Sigmoid colon (tissue), 7 donors: Measurements from ENCODE around the gene ZNF446. TPM values are rescaled to one million over a fixed set of nuclear protein-coding genes. Genes with fewer than 3 reads are reported as not detected.

Source experiments
- DNase-seq: peaks from one replicate; pipeline ENCODE4 v3.0.0-alpha.2; 2019
- H3K27ac ChIP-seq, 4 donors: fragments of 200-600 bp; sonication (generic); one replicate each; pipeline ENCODE4 v1.5.1; 2016 to 2019; ENCODE audit warnings: mild to moderate bottlenecking in 1 of 4
- H3K27me3 ChIP-seq, 3 donors: fragments of 200-600 bp; sonication (generic); one replicate each; pipeline ENCODE4 v1.5.1; 2019; ENCODE audit warnings: mild to moderate bottlenecking in 1 of 3
- H3K36me3 ChIP-seq, 4 donors: fragments of 200-600 bp; sonication (generic); one replicate each; pipeline ENCODE4 v1.5.1; 2016 to 2019
- H3K4me1 ChIP-seq, 4 donors: fragments of 200-600 bp; sonication (generic); one replicate each; pipeline ENCODE4 v1.5.1; 2017 to 2019
- H3K4me3 ChIP-seq, 4 donors: fragments of 200-600 bp; sonication (generic); one replicate each; pipeline ENCODE4 v1.5.1; 2017 to 2019; ENCODE audit warnings: mild to moderate bottlenecking in 2 of 4, moderate library complexity in 1 of 4
- H3K9me3 ChIP-seq, 4 donors: fragments of 200-600 bp in 3 of 4; sonication (generic) in 3 of 4; one replicate each; pipeline versions ENCODE4 v1.5.1 to v1.6.1; 2013 to 2019
- CTCF ChIP-seq, 4 experiments: fragments of 450-650 bp in 3 of 4; fragments of 200-600 bp in 1 of 4; IDR thresholded peaks; one replicate each; pipeline ENCODE4 v1.5.1; 2016 to 2019; ENCODE audit warnings: antibody characterized with exemption in 4 of 4, mild to moderate bottlenecking in 3 of 4, moderate library complexity in 2 of 4
- EP300 ChIP-seq, 4 donors: sonication (generic); formaldehyde crosslinking; IDR thresholded peaks; one replicate each; pipeline ENCODE4 v1.6.1; 2017; ENCODE audit warnings: antibody characterized with exemption in 4 of 4
- POLR2A ChIP-seq, 2 donors: fragments of 450-650 bp; IDR thresholded peaks; one replicate each; pipeline ENCODE4 v1.6.1; 2016; ENCODE audit warnings: antibody characterized with exemption in 2 of 2, mild to moderate bottlenecking in 2 of 2, moderate library complexity in 2 of 2
- POLR2AphosphoS5 ChIP-seq, 4 donors: sonication (generic); formaldehyde crosslinking; IDR thresholded peaks; one replicate each; pipeline ENCODE4 v1.6.1; 2017; ENCODE audit warnings: antibody characterized with exemption in 4 of 4
- WGBS, 2 donors: extraction: QIAGEN DNeasy Blood & Tissue Kit; methylation state at CpG; one replicate each; pipeline ENCODE4 v1.1.7; 2013; 5-methylcytosine and 5-hydroxymethylcytosine counted together
- intact Hi-C: fragments of 100-400 bp; cut with DNase I; formaldehyde crosslinking; loops from one replicate; pipeline ENCODE4 v1.15.1; 2023
- polyA plus RNA-seq, 3 donors: library from polyadenylated mRNA; stranded (reverse); fragments of 200-250 nt; gene quantifications; one replicate each; pipeline ENCODE4 v1.2.3, GENCODE V29; 2013
- total RNA-seq, 4 donors: library from RNA; depleted of rRNA; stranded (reverse); fragments of >200 nt; gene quantifications; one replicate each; pipeline ENCODE4 v1.1.0, GENCODE V29; 2016
- donor health status: healthy with polysubstance abuse.
- donor health status: Bipolar disorder and iron deficiency.
- donor health status: healthy.

ZNF446 gene
- total and polyA plus RNA-seq, 7 donors, result 4.4 to 20.8 (median 11.4) TPM

GRCh38 chr19:58479303-58479702 lies 3.2 kb downstream of the ZNF446 start:
- 87 to 88% methylated on average over 7 of the region's 7 CpGs for WGBS, 2 donors
- intact Hi-C loops, result no loop called here
- Histone ChIP-seq H3K36me3 (peaks cover 0 to 32% (median 8%) of the 10 kb centered on the region in 4 donors), H3K27ac (no peak overlapping the region), H3K27me3 (no peaks in the 10 kb centered on the region), H3K9me3 (no peaks in the 10 kb centered on the region), H3K4me1 (peaks cover 0 to 22% (median 21%) of the 10 kb centered on the region in 4 donors), H3K4me3 (no peak overlapping the region)
- TF ChIP-seq POLR2AphosphoS5 (IDR thresholded peaks at IDR 0.05), result no peak
- no peak for TF ChIP-seq POLR2A (IDR thresholded peaks at IDR 0.05)
- TF ChIP-seq CTCF (IDR thresholded peaks at IDR 0.05), result no peak
- no peak for TF ChIP-seq EP300 (IDR thresholded peaks at IDR 0.05)
- DNase-seq, result no peak

- H3K36me3 ChIP-seq, result peaks cover 0 to 32% (median 8%) of the 10 kb centered on the region in 4 donors
- H3K27ac ChIP-seq, result no peak overlapping the region
- peaks cover 0 to 19% (median 18%) of the 10 kb centered on the region in 4 donors for H3K4me1 ChIP-seq
- DNase-seq, result no peak
- intact Hi-C loops, result no loop called here
- TF ChIP-seq CTCF (IDR thresholded peaks at IDR 0.05), result no peak
- TF ChIP-seq EP300 (IDR thresholded peaks at IDR 0.05), result no peak
- TF ChIP-seq POLR2A (IDR thresholded peaks at IDR 0.05), result no peak
- TF ChIP-seq POLR2AphosphoS5 (IDR thresholded peaks at IDR 0.05), result no peak
- no peaks in the 10 kb centered on the region for H3K27me3 ChIP-seq
- H3K9me3 ChIP-seq, result no peaks in the 10 kb centered on the region
- H3K4me3 ChIP-seq, result no peak overlapping the region
- 90 to 93% methylated on average over 28 of the region's 28 CpGs for WGBS, 2 donors
Measured at GRCh38 chr19:58479736-58480480, 3.8 kb downstream of the ZNF446 start.

- Histone ChIP-seq H3K4me3 (no peak overlapping the region), H3K27ac (no peak overlapping the region), H3K36me3 (peaks cover 0 to 32% (median 8%) of the 10 kb centered on the region in 4 donors), H3K9me3 (no peaks in the 10 kb centered on the region), H3K27me3 (no peaks in the 10 kb centered on the region), H3K4me1 (peaks cover 0 to 13% (median 13%) of the 10 kb centered on the region in 4 donors)
- intact Hi-C loops, result no loop called here
- WGBS, 2 donors, result 93 to 94% methylated on average over 20 of the region's 20 CpGs
- DNase-seq, result no peak
- TF ChIP-seq POLR2A (IDR thresholded peaks at IDR 0.05) (no peak), CTCF (IDR thresholded peaks at IDR 0.05) (no peak), EP300 (IDR thresholded peaks at IDR 0.05) (no peak), POLR2AphosphoS5 (IDR thresholded peaks at IDR 0.05) (no peak)
Measured at GRCh38 chr19:58480481-58480830, 4.3 kb downstream of the ZNF446 start.

GRCh38 chr19:58480831-58481230 lies 4.7 kb downstream of the ZNF446 start:
- H3K27me3 ChIP-seq, result no peaks in the 10 kb centered on the region
- no peak overlapping the region for H3K27ac ChIP-seq
- WGBS, 2 donors, result 84 to 86% methylated on average over 2 of the region's 2 CpGs
- H3K4me3 ChIP-seq, result no peak overlapping the region
- H3K36me3 ChIP-seq, result peaks cover 0 to 32% (median 8%) of the 10 kb centered on the region in 4 donors
- DNase-seq, result no peak
- peaks cover 0 to 13% (median 12%) of the 10 kb centered on the region in 4 donors for H3K4me1 ChIP-seq
- H3K9me3 ChIP-seq, result no peaks in the 10 kb centered on the region
- TF ChIP-seq POLR2AphosphoS5 (IDR thresholded peaks at IDR 0.05) (no peak), CTCF (IDR thresholded peaks at IDR 0.05) (no peak), POLR2A (IDR thresholded peaks at IDR 0.05) (no peak), EP300 (IDR thresholded peaks at IDR 0.05) (no peak)
- intact Hi-C loops, result no loop called here
